NCI-H1930 (cell line): ENCODE results near the gene SMIM38.

Source experiments
- DNase-seq, 2 experiments: peaks; one replicate each; lab custom pipeline; 2025; lab: John Stamatoyannopoulos, UW

SMIM38 gene

GRCh38 chr11:69180726-69181125 is 25.0 kb downstream of the SMIM38 start:
- DNase-seq = no peak

GRCh38 chr11:69183613-69184012 is 27.9 kb downstream of the SMIM38 start:
- DNase-seq = no peak

GRCh38 chr11:69186316-69187260 is 30.9 kb downstream of the SMIM38 start:
- no peak for DNase-seq

GRCh38 chr11:69187540-69188065 is 31.9 kb downstream of the SMIM38 start:
- no peak for DNase-seq

- DNase-seq = no peak
Measured at GRCh38 chr11:69189059-69189458, 33.3 kb downstream of the SMIM38 start.

- DNase-seq = no peak
Measured at GRCh38 chr11:69190796-69191536, 35.2 kb downstream of the SMIM38 start.

GRCh38 chr11:69192301-69192721 is 36.6 kb downstream of the SMIM38 start:
- DNase-seq = no peak

GRCh38 chr11:69193151-69193550 is 37.4 kb downstream of the SMIM38 start:
- DNase-seq = no peak

GRCh38 chr11:69193629-69194028 is 37.9 kb downstream of the SMIM38 start:
- no peak for DNase-seq

- no peak for DNase-seq
Measured at GRCh38 chr11:69194396-69194795, 38.7 kb downstream of the SMIM38 start.

- no peak for DNase-seq
Measured at GRCh38 chr11:69194956-69195355, 39.2 kb downstream of the SMIM38 start.

- no peak for DNase-seq
Measured at GRCh38 chr11:69195824-69196782, 40.4 kb downstream of the SMIM38 start.

- no peak for DNase-seq
Measured at GRCh38 chr11:69196783-69197169, 41.0 kb downstream of the SMIM38 start.

- DNase-seq = no peak
Measured at GRCh38 chr11:69198891-69199582, 43.3 kb downstream of the SMIM38 start.

- no peak for DNase-seq
Measured at GRCh38 chr11:69199583-69200315, 44.0 kb downstream of the SMIM38 start.

GRCh38 chr11:69200331-69201065 is 44.8 kb downstream of the SMIM38 start:
- no peak for DNase-seq

GRCh38 chr11:69201066-69201365 is 45.3 kb downstream of the SMIM38 start:
- no peak for DNase-seq

GRCh38 chr11:69201764-69202370 is 46.1 kb downstream of the SMIM38 start:
- DNase-seq = no peak

- no peak for DNase-seq
Measured at GRCh38 chr11:69202511-69203221, 46.9 kb downstream of the SMIM38 start.
